GM12865 (cell line): ENCODE results near the gene AANAT.

ENCODE experiments used
- DNase-seq: peaks from one replicate; pipeline ENCODE4 v3.0.0; 2010; ENCODE audit warnings: low read depth
- H3K4me3 ChIP-seq: 2 replicates; pipeline ENCODE4 v1.5.1; 2011; ENCODE audit warnings: mild to moderate bottlenecking, low read depth, low read length, control low read depth
- TF ChIP-seq, protein P1 (sequence below): IDR thresholded peaks from 2 replicates; pipeline ENCODE4 v1.5.1; 2011; ENCODE audit warnings: low read length, control low read depth, low read depth, inconsistent platforms; ENCODE audit not compliant: insufficient read depth; ENCODE audit errors: missing control alignments

The AANAT gene

DNA sequence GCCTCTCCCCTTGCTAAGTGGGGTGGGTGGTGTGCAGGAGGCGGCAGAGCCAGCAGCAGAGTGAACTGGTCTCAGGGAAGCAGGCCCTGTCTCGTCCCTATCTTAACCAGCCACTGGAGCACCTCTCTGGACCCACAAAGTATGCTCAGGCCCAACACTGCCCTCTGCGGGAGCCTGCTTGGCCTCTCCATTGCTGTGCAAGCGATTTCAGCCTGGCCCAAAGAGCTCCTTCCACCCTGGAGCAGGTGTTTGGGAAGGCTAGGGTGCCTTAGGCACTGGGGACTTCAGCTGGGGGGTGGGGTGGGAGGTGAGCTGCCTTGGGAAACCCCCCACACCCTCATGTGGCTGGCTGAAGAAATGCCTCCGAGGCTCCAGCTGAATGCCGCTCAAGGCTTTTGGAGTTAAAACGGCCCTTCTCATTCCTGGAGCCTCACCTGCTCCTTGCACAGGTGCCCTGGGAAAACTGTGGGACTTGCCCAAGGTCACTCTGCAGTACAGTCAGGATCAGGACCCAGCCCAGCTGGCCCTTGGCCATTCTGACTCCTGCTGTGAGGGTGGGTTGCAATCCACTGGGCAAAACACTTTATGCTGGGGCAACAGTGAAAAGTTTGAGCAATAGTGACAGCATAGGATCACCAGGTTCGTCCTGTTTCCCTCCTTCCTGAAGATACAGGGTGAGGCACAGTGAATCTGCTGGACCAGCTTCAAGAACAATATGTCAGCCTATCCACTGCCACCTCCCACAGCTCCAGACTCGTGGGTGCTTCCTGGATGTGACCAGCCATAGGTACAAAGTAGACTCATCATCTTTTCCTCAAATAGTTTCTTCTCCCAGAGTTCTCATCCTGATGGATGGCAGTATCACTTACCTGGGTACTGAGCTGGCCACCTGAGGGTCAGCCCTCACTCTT, 8.6 kb upstream of the AANAT start:
- no peak overlapping the region for H3K4me3 ChIP-seq
- DNase-seq = peak; percentile 78
- TF ChIP-seq, protein P1, sequence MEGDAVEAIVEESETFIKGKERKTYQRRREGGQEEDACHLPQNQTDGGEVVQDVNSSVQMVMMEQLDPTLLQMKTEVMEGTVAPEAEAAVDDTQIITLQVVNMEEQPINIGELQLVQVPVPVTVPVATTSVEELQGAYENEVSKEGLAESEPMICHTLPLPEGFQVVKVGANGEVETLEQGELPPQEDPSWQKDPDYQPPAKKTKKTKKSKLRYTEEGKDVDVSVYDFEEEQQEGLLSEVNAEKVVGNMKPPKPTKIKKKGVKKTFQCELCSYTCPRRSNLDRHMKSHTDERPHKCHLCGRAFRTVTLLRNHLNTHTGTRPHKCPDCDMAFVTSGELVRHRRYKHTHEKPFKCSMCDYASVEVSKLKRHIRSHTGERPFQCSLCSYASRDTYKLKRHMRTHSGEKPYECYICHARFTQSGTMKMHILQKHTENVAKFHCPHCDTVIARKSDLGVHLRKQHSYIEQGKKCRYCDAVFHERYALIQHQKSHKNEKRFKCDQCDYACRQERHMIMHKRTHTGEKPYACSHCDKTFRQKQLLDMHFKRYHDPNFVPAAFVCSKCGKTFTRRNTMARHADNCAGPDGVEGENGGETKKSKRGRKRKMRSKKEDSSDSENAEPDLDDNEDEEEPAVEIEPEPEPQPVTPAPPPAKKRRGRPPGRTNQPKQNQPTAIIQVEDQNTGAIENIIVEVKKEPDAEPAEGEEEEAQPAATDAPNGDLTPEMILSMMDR = peak; percentile 70

DNA sequence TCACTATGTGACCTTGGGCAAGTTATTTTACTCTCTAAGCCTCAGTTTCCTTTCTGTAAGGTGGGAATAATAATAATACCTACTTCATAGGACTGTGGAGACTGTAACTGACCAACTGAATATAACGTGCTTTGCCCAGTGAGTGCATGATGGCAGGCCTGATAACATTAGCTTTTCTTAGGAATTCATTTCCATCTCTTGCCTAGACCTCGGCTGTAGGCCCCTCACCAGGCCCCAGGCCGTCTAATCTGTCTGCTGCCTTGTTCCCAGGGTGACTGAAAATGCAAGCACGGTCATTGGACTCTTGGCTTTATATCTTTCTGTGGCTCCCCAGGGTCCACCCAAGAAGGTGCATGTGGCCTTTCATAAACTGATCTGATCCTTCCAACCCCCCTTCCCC, 7.7 kb upstream of the AANAT start:
- no peak for DNase-seq
- TF ChIP-seq, protein P1 = no peak
- H3K4me3 ChIP-seq = no peak overlapping the region

DNA sequence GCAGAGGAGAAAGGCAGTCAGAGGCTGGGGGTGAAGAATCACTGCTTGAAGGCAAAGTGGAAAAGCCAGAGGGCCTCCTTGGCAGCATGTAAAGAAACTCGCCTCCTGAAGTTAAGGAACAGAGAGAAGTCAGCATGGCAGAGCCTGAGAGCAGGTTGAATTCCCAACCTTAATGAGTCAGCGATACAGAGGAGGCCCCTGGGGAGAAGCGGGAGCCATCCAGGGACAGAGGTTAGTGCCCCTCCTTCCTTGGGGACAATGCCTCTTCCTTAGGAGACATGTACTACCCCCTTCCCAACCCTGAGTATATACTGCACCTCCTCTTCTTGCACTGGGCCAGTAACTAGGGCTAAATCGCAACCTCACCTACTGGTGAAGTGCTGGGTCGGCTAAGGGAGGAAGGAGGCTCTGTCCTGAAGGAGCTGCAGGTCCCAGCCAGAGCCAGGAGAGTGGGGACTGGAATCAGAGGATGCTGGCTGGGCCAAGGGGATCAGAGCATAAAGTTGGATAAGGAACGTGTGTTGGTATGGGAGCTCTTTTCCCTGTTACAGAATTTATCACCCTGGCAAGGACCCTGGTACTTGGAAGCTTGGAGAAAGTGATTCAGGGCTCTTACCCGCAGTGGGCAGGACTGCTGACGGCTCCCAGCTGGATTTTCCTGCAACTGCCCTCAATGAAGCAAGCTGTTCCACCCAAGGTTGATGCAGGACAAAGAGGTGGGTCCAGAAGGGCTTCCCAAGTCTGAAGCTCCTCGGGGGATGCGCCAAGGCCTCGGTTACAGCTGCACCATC, 5.4 kb upstream of the AANAT start:
- DNase-seq = no peak
- no peak overlapping the region for H3K4me3 ChIP-seq
- TF ChIP-seq, protein P1 = no peak

DNA sequence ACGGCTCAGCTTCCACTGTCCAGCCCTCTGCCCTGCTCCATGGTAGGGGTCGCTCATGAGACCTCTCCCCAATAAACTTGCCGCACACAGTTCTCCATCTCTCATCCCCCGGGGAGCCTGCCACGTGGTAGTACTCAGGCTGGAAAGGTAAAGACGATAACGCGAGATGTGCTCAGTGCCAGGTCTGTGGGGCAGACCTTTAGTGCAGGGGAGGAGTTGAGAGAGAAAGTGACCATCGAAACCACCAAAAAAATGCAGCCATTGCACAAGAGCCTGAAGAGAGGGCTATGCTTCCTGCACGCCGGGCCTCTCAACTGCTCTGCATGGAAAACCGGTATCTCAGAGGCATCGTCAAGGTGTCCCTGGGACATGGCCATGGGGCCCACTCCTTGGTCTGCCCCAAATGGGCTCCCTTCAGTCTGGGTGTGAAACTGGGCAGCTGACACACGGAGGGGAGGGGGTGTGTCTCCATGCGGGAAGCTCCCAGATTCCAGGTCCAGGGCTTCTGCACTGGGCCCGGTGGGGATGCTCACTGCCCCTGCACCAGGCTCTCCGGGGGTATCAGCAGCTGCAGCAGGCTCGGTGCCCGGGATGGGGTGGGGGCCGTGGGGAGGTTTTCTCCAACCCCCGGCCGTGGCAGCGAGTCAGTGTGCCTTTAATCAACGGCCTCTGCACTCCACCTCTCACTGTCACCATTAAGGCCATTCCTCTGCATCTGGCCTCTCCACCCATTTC, 4.7 kb upstream of the AANAT start:
- TF ChIP-seq, protein P1 = no peak
- no peak overlapping the region for H3K4me3 ChIP-seq

DNA sequence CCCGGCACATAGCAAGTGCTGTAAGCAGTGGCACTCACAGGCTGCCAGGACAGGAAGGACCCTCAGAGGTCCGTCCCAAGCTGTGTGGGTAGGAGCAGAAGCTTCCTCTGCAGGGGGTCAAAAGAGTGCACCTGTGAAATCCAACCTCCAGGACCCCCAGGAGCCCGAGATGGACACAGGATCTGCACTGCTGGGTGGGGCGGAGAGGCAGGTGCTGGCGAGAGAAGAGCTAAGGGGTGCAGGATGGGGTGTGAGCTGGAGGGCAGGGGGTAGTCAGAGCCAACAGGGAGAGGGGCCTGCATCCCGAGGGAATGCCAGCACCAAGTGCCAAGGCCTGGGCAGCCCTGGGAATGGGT, 650 bp upstream of the AANAT start:
- TF ChIP-seq, protein P1 = no peak
- no peak overlapping the region for H3K4me3 ChIP-seq
- no peak for DNase-seq

More for the DNA sequence above, 4.7 kb upstream of the AANAT start:
- no peak for DNase-seq

DNA sequence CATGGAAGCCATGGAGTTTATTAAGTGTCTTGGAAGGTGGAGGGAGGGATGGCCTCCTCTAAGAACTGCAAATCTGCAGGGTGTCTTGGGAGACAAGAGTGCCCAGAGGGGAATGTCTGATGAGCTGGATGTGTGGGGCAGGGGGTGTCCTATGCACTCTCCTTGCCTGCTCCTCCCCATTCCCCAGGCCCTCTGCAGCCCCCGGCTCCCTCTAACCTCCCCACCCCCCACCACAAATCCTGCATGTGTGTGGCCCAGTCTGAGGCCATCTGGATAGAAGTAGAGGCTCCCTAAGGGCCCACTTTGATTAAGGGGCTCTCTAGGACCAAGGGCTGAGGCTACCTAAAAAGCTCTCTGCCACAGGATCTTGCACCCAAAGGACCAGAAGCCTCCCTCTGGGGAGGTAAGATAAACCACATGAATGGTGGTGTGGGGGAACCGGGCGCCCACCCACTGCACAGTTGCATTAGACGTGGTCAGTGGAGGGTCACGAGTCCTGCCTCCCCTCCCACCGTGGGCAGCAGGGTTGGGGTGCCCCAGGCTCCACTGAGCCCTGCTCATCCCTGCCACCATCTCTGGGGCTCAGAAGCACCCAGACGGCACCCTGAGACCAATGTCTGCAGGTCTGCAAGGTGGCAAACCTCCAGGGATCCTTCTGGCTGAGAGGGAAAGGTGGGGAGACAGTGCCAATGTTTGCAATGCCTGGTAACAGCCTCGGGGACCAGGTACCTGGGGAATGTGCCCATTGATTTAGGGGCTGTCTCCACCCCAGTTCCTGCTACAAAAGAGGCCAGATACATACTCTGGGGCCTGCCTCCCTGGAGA, 618 bp downstream of the AANAT start:
- TF ChIP-seq, protein P1 = no peak
- DNase-seq = no peak
- H3K4me3 ChIP-seq = no peak overlapping the region
